Skeletal muscle tissue (tissue), 4 donors: Measurements from ENCODE around the gene CDH23. TPM values are rescaled to one million over a fixed set of nuclear protein-coding genes. Genes with fewer than 3 reads are reported as not detected.

Experiments used
- H3K27ac ChIP-seq: one replicate; pipeline ENCODE4 v1.7.0; 2013; ENCODE audit warnings: mild to moderate bottlenecking, low read depth, low read length, inconsistent platforms
- H3K27me3 ChIP-seq, 3 donors: one replicate each; pipeline ENCODE4 v1.7.0; 2013; ENCODE audit warnings: low read length in 3 of 3; ENCODE audit not compliant: control insufficient read depth in 3 of 3, insufficient read depth in 3 of 3
- H3K36me3 ChIP-seq, 3 donors: one replicate each; pipeline ENCODE4 v1.7.0; 2013; ENCODE audit warnings: low read length in 3 of 3; ENCODE audit not compliant: control insufficient read depth in 3 of 3, insufficient read depth in 3 of 3
- H3K4me1 ChIP-seq, 3 donors: one replicate each; pipeline ENCODE4 v1.7.0; 2013; ENCODE audit warnings: low read length in 3 of 3, mild to moderate bottlenecking in 3 of 3; ENCODE audit not compliant: control insufficient read depth in 3 of 3, insufficient read depth in 3 of 3
- H3K4me3 ChIP-seq, 3 donors: one replicate each; pipeline ENCODE4 v1.7.0; 2013; ENCODE audit warnings: low read length in 3 of 3
- H3K9ac ChIP-seq, 3 donors: one replicate each; pipeline ENCODE4 v1.7.0; 2013; ENCODE audit warnings: low read length in 3 of 3, mild to moderate bottlenecking in 3 of 3, moderate library complexity in 2 of 3, low read depth in 1 of 3
- H3K9me3 ChIP-seq, 3 donors: one replicate each; pipeline ENCODE4 v1.7.0; 2013; ENCODE audit warnings: low read length in 3 of 3; ENCODE audit not compliant: control insufficient read depth in 3 of 3
- total RNA-seq: library from RNA; depleted of rRNA; stranded (reverse); fragments of >200 nt; gene quantifications from one replicate; pipeline ENCODE4 v1.2.3, GENCODE V29; 2014
- donor health status: Osteomylitis.

CDH23 gene
- total RNA-seq, 1 donor from 2014 or later = 3.7 TPM

DNA sequence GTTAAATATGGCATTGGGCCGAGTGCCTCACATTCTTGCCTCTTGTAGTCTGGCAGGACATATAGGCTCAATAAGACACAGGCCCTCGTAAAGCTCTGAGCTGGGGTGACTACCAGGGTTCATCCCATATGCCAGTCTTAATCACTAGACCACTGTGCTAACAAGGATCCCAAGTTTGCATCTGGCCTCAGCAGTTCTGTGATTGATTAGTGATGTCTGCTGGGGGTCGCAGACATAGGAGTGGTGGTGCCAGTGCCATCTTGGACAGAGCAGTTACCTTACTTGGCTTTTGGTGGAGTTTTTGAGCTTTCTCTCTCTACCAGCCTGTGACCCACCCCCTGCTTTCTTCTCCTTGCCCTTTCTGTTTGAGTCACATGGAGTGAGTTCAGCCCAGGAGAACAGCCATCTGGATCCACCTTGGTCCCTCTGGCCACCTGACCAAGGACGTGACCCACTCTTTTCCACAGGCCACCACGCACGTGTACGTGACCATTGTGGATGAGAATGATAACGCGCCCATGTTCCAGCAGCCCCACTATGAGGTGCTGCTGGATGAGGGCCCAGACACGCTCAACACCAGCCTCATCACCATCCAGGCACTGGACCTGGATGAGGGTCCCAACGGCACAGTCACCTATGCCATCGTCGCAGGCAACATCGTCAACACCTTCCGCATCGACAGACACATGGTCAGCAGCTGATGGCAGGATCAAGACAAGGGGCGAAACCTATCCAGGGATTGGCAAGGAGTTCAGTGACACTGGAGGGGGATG is 380.7 kb downstream of the CDH23 start:
- H3K4me3 ChIP-seq = no peak overlapping the region
- H3K27me3 ChIP-seq = no peaks in the 10 kb centered on the region
- no peak overlapping the region for H3K27ac ChIP-seq
- H3K9ac ChIP-seq = no peak overlapping the region
- H3K4me1 ChIP-seq = peaks cover 33 to 37% (median 33%) of the 10 kb centered on the region in 3 donors
- no peaks in the 10 kb centered on the region for H3K9me3 ChIP-seq
- no peaks in the 10 kb centered on the region for H3K36me3 ChIP-seq

DNA sequence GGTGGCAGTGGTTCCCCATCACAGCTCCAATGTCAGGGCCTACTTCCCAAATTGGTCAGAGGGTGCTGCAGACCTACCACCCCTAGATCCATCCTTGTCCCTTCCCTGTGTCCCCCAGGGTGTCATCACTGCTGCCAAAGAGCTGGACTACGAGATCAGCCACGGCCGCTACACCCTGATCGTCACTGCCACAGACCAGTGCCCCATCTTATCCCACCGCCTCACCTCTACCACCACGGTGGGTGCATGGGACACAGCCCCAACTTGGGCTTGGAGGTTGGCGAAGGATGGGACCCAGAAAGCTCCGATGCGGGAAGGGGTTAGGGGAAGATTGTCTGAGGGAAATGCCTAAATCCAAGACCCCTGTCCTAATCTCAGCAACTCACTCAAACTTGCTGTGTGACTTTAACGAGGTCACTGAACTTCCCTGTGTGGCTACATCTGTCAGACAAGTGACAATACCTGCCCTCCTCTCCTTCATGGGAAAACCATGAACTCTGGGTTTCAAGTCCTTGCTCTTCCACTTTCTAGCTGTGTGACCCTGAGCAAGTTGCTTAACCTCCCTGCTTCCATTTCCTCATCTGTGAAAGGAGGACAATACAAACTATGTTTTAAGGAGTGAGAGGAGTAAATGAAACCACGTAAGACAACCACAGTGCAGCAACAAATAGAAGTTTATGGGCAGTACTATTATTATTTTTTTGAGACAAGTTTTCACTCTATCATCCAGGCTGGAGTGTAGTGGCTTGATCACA is 381.5 kb downstream of the CDH23 start:
- Histone ChIP-seq H3K4me1 (peaks cover 26 to 29% (median 28%) of the 10 kb centered on the region in 3 donors), H3K4me3 (no peak overlapping the region), H3K27me3 (no peaks in the 10 kb centered on the region), H3K36me3 (no peaks in the 10 kb centered on the region), H3K9ac (no peak overlapping the region), H3K27ac (no peak overlapping the region), H3K9me3 (no peaks in the 10 kb centered on the region)

DNA sequence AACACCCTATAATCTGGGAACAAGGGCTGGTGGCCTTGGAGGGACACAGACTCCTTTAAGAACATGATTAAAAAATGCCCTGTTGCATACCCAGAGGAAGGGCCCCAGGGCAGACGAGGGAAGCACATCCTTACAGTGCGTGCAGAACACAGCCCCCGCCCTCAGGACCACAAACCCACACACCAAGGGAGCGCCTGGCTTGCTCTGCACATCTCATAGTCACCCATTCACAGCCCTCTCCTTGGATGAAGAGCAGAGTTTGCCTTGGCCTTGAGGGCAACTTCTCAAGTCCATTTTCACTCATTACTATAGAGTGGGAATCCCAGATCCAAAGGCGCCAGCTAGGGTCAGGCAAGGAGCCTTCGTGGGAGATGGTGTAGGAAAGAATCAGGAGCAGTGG is 382.9 kb downstream of the CDH23 start:
- Histone ChIP-seq H3K27ac (no peak overlapping the region), H3K4me1 (peaks cover 14 to 17% (median 15%) of the 10 kb centered on the region in 3 donors), H3K4me3 (no peak overlapping the region), H3K27me3 (peaks cover 0 to 3% (median 0%) of the 10 kb centered on the region in 3 donors), H3K36me3 (no peaks in the 10 kb centered on the region), H3K9me3 (no peaks in the 10 kb centered on the region), H3K9ac (no peak overlapping the region)

DNA sequence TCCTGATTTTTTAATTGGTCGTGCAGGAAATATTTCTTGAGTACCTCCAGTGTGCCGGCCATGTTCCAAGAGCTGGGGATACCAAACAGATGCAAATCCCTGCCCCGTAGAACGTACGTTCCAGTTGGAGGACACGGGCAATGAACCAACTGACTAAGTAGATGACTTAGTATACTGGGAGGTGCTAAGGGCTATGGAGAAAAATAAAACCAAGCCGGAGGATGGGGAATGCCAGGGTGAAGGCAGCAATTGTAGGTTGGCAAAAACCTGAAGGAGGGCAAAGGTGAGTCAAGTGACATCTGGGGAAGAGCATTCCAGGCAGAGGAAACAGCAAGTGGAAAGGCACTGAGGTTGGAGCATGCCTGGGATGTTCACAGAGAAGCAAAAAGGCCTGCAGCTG is 383.4 kb downstream of the CDH23 start:
- peaks cover 0 to 3% (median 0%) of the 10 kb centered on the region in 3 donors for H3K27me3 ChIP-seq
- no peak overlapping the region for H3K4me3 ChIP-seq
- H3K9me3 ChIP-seq = no peaks in the 10 kb centered on the region
- no peak overlapping the region for H3K9ac ChIP-seq
- H3K36me3 ChIP-seq = no peaks in the 10 kb centered on the region
- H3K4me1 ChIP-seq = peaks cover 9 to 12% (median 10%) of the 10 kb centered on the region in 3 donors
- H3K27ac ChIP-seq = no peak overlapping the region

DNA sequence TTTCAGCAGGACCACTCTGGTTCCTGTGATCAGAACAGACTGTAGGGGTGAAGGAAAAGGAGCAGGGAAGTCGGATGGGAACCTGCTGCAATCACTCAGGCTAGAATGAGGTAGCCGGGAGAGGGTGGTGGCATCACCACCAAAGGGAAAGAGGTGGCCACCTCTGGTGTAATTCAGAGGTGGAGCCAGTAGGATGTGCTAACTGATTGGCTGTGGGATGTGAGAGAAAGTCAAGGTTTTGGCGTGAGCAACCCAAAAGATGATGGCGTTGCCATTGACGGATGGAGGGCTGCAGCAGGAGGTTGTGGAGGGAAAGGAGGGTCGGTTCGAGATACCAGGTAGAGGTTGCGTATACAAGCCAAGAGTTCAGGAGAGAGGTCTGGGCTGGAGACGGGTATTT is 384.0 kb downstream of the CDH23 start:
- Histone ChIP-seq H3K4me3 (no peak overlapping the region), H3K36me3 (no peaks in the 10 kb centered on the region), H3K9ac (no peak overlapping the region), H3K9me3 (no peaks in the 10 kb centered on the region), H3K27ac (no peak overlapping the region), H3K27me3 (peaks cover 0 to 3% (median 0%) of the 10 kb centered on the region in 3 donors), H3K4me1 (peaks cover 3 to 6% (median 4%) of the 10 kb centered on the region in 3 donors)

DNA sequence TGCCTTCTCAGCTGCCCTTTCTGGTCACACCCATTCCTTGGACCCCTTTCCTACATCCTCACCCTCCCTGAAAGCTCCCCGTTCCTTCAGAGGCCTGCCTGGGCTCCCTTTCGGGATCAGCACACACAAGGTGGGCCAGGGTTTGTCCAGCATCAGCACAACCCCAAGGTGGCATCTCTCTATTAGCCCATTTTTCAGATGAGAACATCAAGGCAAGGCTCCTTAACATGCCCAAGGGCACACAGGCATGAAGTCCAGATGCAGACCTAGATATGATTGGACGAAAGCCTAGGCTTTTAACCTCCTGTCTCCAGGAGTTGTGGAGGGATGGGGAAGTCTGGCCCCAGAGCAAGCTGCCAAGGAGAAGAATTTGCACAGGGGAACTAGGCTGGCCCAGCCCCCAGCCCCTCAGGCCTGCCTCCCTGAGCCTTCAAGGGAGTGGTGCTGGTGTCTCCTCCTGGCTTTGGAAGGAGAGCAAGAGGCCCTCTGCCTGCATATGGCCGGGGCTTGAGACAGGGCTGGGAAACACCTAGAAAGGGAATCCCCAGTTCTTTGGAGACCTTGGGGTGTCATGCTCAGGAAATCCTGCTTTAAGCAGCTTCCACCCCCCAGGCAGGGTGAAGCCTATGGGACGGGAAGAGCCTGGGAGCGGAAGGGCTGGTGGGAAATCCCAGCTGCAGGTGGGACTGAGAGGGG is 385.6 kb downstream of the CDH23 start:
- Histone ChIP-seq H3K4me3 (no peak overlapping the region), H3K27me3 (peaks cover 0 to 3% (median 0%) of the 10 kb centered on the region in 3 donors), H3K4me1 (peaks cover 0 to 6% (median 0%) of the 10 kb centered on the region in 3 donors), H3K36me3 (no peaks in the 10 kb centered on the region), H3K27ac (no peak overlapping the region), H3K9ac (no peak overlapping the region), H3K9me3 (no peaks in the 10 kb centered on the region)

DNA sequence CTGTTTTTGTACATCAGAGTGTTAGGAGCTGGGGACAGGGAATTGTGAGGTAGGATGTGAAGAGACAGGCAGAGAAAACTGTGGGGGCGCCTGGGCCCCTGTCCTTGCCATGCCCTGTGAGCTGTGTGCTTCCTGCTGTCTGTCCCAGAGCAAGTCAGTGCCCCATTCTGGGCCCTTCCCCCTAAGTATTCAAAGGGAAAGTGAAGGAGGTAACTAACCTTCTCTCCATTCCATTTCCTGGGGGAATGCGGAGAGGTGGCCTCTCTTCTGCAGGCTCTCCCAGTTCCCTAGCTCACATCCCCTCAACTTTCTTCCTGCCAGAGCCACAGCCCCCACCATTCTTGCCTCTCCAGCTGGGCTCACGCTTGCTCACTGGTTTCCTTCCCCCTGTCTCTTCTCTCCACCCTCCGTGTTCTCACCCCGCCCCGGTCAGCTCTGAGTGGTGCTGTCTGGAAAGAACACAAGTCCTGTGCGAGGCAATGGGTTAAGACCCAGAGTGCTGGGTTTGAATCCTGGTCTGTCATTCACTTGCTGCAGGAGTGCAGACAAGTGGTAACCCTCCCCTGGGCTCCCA is 386.3 kb downstream of the CDH23 start:
- Histone ChIP-seq H3K4me3 (no peak overlapping the region), H3K9ac (no peak overlapping the region), H3K9me3 (no peaks in the 10 kb centered on the region), H3K4me1 (peaks cover 0 to 6% (median 0%) of the 10 kb centered on the region in 3 donors), H3K27ac (no peak overlapping the region), H3K36me3 (no peaks in the 10 kb centered on the region), H3K27me3 (peaks cover 0 to 3% (median 0%) of the 10 kb centered on the region in 3 donors)

DNA sequence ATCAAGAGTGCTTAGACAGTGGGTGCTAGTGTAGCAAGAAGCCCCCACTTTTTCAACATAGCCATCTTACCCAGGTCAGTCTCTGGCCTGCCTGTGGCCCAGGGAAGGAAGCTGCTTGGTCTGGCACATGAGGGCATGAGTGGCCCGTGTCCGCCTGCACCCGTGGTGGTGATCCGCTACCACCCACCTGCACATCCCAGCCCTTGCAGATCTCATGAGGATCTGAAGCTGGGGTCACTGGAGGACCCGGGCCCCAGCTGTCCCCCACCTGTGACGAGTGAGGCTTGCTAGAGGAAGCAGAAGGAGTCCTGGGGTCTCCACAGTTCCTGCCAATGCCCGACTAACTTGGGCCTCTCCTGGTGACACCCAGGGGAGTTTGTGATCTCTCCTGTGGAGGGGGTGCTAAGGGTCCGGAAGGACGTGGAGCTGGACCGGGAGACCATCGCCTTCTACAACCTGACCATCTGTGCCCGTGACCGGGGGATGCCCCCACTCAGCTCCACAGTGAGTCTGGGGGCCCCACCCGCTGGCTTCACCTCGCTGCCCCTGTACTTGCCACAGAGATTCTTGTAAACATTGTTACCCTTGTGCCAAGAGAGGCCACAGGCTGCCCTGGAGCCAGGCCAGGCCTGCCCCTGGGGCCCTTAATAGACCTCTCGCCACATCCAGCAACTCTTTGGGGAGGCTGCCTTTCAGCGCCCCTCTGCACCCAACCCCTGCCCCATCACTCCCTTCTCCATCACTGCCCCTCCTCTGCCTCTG is 387.4 kb downstream of the CDH23 start:
- peaks cover 0 to 6% (median 0%) of the 10 kb centered on the region in 3 donors for H3K4me1 ChIP-seq
- no peak overlapping the region for H3K9ac ChIP-seq
- no peaks in the 10 kb centered on the region for H3K36me3 ChIP-seq
- no peak overlapping the region for H3K4me3 ChIP-seq
- H3K9me3 ChIP-seq = no peaks in the 10 kb centered on the region
- peaks cover 0 to 3% (median 0%) of the 10 kb centered on the region in 3 donors for H3K27me3 ChIP-seq
- H3K27ac ChIP-seq = no peak overlapping the region

DNA sequence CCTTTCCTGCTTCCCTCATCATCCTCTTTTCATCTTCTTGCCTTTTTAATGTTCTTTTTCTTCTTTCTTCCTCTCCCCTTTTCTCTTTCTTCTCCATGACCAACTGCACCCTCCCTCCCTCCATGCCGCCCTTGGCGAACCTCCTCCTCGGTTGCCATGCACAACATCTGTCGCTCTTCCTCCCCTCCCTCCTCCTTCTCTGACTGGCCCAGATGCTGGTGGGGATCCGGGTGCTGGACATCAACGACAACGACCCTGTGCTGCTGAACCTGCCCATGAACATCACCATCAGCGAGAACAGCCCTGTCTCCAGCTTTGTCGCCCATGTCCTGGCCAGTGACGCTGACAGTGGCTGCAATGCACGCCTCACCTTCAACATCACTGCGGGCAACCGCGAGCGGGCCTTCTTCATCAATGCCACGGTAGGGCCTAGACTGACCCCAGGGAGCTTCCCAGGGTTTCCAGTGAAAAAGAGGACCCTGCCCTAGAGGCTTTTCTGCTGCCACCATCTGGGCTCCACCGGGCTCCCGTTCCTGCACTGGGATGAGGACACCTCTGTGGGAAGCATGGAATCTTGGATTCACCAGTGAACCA is 388.1 kb downstream of the CDH23 start:
- Histone ChIP-seq H3K4me1 (peaks cover 0 to 6% (median 0%) of the 10 kb centered on the region in 3 donors), H3K27me3 (peaks cover 0 to 3% (median 0%) of the 10 kb centered on the region in 3 donors), H3K4me3 (no peak overlapping the region), H3K9ac (no peak overlapping the region), H3K9me3 (no peaks in the 10 kb centered on the region), H3K27ac (no peak overlapping the region), H3K36me3 (no peaks in the 10 kb centered on the region)
